ENCODE results near the gene ADAM12.

DNA sequence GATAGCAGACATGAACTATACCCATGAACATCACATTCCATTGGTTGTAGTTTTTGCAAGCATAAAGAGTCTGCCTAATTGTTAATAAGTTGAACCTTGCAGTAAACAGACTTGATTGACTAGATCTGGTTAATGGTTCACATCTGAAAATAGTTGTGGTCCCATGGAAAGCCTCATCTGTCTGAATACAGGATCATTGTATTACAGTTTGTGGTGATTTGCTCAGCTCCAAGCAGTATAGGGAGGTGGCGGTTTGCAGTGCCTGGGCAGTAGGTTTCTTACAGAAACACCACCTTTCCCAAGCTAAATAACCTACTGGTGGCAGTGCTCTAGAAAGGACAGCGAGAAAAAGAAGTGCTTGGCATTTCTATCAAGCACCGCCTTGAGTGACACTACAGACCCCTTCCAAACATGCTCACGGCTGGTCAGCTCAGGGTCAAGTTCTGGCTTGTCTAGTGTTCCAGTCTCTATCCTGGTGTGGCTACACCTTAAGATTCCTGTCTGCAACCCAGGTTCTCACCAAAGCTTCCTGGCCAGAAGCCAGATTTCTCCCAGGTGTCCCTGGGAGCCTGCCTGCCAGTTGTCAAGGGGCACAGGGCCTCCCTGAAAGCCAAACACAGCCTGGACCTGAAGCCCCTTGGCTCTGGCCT is 372.0 kb downstream of the ADAM12 start:
- no peak for TF ChIP-seq POLR2AphosphoS5 (IDR thresholded peaks at IDR 0.05; ENCODE audit: low read depth, low read length)
- TF ChIP-seq POLR2A (IDR thresholded peaks at IDR 0.05; ENCODE audit: low read depth, low read length) = no peak
- TF ChIP-seq TAF1 (IDR thresholded peaks at IDR 0.05; ENCODE audit: low read depth, low read length) = no peak

Measured in GM12891 (cell line).